GM19328 (cell line): Measurements from ENCODE around the gene HOXA10.

Experiments
- ATAC-seq: cut with Tn5 transposase; IDR thresholded peaks from one replicate; pipeline ENCODE4 v1.9.1; 2021; ENCODE audit warnings: mild to moderate bottlenecking, moderate library complexity; ENCODE audit not compliant: unreplicated experiment

Gene HOXA10

DNA sequence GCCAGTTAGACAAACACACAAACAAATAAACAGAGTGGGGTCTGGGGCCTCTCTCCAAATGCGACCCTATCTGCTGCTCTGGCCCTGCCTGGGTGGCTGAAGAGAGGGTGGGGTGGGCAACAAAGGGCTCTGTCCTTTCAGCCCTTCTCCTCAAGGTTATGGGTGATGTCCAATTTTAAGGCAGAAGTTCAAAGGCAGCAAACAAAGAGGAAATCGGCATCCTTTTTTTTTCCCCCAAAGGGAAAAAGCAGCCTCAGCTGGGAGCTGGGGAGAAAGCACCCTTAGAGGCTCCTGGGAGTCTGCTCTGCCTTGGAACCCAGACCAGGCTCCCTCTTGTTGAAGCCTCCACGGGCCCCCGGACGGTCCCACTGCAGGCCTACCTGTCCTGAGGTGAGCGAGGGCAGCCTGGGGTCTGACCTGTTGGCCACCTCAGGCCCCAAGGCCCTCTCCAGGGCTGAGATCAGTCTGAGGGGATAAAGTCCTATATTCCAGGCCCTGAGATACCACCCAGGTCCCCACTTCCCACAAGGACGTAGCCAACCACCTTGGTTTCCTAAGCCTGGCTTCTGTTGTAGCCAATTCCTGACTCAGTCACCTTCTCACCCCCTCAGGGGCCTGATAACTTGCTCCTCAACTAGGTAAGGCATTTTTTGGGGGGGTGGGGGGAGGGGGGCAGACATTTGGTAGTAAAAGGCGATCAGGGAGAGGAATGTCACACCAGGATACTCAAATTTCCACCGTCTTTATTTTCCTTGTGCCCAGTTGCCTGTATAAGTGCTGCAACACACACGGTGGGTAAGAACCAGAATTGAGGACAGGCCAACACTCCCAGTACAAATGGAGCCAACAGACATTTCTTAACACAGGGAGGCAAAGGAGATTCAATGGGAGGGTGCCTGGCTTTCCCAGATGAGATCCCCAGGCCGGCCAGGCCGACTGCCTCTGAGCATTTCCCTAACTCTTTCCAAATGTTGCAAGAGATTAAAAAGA lies 6.6 kb upstream of the HOXA10 start:
- no peak for ATAC-seq

DNA sequence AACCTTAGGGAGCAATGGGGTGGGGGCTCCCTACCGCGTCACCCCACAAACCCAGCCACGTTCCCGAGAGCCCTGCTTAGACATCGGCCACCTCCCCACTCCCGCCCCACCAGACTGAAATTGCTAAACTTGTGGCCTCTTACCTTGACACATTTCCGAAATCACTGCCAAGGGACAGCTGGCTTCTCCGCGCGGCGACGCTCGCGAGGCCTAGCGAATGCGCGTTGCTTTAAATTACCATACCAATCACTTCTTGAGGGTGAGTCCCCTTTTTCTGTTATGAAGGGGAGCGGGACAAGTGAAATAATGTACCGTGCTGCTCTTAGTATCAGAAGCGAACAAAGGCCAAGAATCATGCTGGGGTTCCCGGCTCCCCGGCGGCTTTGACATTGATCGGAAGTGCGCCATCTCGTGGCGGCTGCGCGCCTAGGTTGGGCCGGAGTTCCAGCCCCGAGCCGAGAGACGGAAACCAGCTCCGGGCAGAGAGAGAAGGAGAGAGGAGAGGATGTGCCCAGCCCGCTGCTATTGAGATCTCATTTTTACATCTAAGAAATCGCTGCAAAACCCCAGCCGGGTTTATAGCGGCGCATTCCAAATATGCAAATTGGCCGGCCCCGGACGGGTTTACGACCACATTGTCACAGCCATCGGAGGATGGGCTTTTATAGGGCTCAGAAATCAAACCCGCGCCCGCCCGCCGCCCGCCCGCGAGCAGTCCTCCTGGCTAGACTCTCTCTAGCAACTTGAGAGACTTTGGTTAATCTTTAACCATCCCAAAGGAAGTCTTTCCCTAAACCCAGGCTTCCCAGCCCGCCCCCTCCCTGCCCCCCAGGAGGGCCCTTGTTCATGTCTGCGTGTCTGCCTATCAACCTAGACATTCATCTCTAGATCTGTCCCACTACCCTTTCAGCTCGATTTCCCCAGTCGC lies 5.6 kb upstream of the HOXA10 start:
- ATAC-seq = no peak

DNA sequence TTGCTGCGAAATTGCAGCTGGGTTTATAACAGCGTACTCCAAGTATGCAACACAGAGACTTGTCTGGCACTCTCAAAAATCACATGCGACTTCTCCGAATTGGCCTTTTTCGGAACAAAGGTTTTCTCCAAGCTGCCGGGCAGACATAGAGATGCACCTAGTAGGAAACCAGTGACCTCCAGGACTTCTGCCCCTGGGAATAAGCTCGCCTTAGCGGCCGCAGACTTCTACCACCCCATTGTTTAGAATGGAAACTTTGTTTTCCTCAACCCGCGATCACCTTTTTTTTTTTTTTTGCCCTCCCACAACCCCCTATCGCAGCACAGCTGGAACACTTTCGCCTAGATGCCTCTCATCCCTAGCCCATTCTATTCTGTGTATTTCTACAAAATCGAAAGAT lies 4.9 kb upstream of the HOXA10 start:
- no peak for ATAC-seq

DNA sequence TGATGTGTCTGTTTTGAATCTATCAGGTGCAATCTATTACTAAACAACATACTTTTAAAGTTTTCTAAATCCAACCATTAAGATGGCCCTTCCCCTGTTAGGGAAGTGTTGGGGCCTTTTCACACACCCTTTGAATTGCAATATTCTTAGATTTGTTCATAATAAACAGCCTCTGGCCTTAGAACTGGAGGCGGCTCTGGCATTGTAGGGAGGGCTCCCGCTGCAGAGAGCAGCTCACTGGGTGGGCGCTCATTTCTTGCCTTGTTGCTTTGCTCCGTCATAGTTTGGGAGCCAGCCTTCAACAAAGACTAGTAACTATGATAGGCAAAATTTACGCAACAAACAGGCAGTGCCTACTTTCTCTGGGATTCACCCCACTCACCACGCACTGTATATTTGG lies 4.2 kb upstream of the HOXA10 start:
- ATAC-seq = no peak

DNA sequence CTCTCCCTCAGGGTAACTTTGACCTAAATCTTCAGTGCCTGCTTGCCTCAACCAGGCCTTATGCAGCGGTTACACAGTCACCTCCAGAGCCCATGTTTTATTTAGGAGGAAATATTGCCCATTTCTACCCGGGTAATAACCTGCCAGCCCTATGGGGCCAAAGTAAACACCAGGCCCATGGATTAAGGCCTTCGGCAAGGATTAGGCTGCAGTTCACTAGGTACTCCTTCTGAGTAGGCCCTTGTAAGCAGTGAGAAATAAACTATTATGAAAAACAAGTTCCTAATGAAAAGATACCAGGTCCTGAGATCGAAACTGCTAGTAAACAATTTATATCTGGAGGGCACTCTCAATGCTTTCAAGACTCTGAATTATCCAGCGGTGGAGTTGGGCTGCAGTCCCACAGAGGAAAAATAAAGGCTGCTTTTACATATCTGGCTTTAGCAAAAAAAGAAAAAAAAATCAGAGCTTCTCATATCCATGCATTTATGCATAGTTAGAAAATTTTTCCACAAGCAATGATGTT lies 3.7 kb upstream of the HOXA10 start:
- ATAC-seq = no peak

DNA sequence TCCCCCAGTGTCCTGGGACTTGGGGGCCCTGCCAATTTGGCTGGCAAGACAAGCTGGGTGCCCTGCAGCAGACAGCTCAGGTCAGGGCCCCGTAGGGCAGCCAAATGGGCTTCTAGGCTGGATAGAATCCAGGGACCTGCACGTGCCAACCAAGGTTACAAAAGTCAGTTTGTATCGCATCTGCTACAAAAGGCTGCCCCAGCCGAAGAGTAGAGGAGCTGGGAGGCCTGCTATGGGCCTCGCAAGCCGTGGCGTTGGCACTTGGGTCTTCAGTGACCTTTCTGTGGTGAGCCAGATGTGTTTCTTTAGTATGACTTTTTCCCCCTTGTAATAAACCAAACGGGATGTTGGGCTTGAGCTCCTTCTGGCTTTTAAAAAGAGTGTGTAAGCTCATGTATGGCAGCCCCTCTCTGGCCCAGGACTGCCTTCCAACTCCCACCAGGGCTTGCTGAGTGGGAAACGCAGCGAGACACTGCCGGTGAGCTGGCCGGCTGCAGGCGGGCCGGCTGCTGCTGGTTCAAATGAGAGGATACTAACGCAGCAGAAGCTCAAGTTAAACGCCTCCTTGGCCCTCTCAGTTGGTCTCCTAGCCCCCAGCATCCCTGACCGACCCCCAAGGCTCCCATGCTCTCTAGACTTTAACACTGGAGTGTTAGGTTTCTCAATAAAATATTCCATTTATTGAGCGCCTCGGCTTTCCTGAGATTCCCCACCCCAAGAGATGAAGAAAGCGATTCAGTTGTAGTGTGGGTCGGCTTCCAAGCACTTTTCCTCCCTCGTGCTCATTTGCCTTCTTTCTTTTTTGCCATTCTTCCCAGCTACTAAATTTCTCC lies 3.1 kb upstream of the HOXA10 start:
- no peak for ATAC-seq

DNA sequence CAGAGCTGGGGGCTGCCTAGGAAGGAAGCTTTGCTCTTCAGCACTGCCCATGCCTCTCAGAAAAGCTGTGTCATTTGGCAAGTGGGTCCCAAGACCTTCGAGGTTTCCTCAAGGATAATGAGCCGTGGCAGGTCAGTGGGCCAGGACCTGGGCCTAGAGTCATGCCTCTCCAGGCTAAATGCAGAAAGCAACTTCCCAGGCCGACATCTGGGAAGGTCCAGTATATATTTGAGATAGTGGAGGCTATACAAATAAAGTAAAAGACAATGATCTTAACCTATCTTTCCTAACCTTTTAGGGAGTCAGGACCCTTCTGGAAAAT lies 2.4 kb upstream of the HOXA10 start:
- no peak for ATAC-seq

DNA sequence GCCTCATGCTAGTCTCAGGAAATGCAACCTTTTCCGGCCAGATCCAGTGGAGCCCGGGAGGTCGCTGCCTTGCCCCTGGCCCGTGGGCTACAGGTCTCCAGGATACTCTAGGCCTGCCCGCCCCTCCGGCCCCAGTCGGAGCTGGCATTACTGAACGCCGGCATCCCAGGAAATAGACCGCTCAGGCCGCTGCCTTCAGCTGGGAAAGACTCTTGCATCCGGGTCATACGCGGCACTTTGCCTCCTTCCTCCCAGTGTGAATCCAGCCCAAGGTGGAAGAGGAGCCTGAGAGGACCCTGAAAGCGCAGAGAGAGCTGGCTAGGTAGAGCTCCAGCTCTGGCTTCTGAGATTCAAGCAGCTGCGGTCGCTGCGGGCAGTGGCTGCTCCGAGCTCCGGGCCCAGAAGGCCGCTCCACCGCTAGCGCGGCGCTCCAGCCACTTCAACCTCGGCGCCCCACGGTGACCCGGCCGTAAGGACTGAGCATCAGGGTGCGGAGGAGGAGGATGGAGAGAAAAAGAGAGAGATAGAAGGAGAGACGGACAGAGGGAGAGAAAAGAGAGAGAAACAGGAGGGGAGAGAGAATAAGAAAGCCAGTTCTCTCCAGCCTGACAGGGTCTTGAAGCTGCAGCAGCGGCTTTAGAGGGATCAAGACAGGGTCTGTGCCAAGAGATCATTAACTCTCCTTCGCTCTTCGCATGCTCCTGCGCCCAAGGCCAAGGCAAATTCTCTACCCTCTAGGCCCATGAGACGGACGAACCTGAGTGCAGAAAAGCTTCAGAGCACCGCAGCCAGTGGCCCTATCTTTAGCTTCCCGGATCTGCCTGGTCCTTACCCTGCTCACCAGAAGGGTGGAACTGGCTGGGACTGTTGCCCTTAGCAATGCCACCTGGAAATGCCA lies 1.8 kb upstream of the HOXA10 start:
- no peak for ATAC-seq

DNA sequence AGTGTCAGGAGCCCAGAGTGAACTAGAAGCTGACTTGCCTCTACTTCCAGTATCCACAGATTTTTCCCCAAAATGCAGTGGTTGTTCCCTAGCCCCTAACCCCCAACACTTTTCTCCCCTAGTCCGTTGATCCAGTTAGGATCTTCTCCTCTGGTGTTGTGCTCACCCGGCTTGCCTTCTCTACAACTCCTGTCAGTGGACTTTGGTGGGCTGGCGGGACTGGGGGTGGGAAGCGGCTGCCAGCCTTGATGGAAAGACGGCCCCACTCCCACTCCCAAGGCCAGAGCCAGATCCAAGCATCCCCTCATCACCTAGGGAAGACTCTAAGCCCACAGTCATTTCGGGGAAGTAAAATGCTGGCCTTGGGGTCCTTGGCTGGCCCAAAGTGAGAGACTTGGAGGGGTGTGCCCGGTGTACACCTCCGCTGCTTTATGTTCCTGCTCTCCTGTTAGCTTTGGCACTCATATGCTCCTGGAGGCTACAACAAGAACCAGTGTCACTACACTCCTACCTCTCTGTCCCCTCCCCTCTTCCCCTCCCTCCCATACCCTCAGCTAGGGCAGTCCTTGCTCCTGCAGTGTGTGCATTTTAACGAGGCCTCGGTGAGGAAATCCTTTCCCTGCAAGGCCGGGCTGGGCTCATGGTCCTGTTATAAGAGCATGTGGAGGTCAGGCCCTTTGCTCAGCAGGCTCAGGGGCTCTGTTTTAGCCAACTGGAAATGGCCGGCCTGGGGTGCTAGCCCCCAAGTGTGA lies 930 bp upstream of the HOXA10 start:
- ATAC-seq = no peak

DNA sequence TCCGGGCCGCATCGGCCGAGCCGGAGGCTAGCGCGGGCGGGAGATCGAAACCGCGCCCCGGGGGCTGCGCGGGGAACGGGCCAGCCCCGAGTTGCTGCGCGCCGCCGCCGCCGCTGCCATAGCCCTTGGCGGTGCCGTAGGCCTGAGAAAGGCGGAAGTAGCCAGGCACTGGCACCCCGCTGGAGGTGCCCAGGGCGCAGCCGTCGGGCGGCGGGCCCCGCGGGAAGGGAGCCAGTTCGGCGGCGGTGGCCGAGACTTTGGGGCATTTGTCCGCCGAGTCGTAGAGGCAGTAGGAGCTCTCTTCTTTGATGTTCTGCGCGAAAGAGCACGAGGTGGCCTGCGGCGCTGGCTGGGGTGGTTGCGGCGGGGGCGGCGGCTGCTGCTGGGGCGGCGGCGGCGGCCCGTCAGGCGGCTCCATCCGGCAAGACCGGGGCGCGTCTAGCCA lies 587 bp downstream of the HOXA10 start:
- ATAC-seq = no peak

DNA sequence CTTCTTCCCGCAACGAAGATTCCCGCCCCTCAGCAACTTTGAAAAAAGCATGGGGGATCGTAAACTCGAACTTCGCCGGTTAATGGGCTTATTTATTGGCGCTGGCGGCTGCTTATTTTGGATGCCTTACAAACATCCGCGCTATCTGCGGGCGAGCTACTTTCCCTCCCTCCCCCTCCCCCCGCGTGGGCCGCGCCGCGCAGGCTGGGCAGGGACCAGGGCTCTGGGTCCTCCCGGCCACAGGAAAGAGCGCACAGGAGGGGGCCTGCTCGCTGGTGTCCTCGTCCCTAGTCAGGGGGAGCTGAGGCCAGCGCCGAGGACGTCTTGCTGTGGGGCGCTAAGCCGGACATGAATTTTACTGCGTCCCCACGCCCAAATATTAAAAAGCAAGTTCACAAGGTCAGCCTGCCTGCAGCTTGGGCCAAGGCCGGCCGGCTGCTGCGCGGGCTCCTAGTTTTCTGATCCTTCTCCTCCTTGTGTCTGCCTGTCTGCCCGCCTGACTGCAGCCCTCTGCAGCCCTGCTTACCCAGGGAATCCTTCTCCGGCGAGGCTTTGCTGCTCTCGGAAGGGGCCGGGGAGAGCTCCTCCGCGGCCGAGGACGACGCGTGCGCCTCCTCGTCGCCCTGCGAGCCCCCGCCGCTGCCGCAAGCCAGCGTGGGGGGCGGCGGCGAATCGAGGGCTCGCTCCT lies 1.2 kb downstream of the HOXA10 start:
- no peak for ATAC-seq

DNA sequence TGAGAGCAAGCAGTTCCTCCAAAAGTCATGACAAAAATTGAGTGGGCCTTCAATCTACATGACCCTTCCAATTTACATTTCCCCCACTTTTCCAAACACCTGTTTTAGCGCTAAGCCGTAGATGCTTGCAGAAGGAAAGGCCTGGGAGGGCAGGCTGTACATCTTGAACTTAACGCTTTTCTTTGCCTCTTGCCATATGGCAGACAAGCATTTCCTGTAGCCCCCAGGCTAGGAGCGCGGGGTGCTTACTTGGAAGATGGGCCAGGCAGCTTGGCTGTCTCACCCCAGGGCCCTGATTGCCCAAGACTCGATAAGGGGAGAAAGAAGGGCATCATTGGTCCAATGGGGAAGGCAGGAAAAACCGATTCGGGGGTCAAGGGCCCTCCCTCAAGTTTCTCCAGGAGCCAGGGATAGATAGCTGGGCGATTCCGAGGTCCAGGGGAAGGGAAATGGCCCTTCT lies 1.8 kb downstream of the HOXA10 start:
- ATAC-seq = no peak

DNA sequence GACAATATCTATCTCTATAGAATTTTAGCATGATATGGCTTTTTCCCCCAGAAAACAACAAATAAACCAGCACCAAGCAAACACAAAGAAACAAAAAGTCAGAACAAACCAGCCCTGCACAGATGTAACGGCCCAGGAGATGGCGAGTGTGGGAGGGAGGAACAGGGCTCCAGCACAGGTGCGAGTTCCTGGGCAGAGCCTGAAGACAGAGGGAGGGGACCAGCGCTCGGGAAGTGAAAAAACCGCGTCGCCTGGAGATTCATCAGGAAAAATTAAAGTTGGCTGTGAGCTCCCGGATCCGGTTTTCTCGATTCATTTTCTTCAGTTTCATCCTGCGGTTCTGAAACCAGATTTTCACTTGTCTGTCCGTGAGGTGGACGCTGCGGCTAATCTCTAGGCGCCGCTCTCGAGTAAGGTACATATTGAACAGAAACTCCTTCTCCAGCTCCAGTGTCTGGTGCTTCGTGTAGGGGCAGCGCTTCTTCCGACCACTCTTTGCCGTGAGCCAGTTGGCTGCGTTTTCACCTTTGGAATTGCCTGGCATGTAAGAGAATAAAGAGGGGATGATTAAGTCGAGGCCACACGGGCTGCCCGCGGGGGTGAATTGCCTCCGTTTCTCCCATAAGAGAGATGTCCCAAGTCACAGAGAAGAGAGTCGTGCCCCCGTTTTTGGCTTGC lies 2.3 kb downstream of the HOXA10 start:
- ATAC-seq = no peak

DNA sequence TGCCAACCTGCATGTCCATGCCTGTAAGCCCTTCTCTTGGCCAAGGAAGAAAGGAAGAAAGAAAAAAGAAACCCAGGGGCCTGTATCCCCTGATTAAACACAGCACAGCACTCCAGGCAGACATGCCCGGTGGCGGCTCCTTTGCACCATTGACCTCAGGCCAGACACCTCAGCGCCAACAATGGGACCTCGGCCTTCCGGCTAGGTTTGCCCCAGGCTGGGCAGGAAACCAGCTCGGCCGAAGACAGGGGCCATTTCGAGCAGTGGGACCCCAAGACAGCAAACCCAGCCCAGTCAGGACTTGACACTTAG lies 2.8 kb downstream of the HOXA10 start:
- no peak for ATAC-seq

DNA sequence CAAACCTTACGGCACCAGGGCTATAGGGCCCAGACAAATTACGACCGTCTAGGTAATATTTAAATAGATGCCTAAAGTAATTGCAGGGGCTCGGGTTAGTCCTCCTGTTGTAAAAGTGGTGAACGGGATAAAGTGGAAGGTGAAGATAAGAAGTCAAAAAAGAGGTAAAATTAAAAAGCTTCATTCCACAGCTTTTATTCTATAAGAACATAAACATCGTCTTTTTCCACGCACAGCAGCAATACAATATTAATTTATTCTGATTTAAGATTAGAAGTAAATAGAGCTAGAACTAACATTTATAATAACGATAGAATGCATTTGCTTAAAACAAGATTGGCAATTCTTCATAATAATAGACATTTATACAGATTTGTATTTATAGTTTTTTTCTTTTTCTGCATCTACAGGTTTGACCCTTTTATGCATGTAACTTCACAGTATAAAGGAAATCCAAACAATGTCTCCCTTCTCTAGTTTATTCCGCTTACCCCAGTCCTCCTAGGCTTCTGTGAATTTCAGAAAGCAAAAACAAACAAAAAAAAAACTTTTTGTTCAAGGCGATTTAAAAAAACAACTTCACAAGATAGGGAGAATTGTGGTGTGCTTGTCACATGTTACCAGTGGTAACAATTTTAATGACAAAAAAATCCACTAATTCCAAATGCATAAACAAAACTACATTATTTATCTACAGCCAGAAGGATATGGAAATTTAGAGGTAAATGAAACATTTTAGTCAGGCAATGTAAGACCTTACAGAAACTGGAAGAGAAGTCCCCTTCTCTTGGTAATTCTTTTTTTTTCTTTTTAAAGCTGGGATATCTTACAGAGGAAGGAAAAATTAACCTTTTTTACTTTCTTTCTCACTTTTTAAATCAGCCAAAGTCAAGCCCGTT lies 3.4 kb downstream of the HOXA10 start:
- no peak for ATAC-seq

DNA sequence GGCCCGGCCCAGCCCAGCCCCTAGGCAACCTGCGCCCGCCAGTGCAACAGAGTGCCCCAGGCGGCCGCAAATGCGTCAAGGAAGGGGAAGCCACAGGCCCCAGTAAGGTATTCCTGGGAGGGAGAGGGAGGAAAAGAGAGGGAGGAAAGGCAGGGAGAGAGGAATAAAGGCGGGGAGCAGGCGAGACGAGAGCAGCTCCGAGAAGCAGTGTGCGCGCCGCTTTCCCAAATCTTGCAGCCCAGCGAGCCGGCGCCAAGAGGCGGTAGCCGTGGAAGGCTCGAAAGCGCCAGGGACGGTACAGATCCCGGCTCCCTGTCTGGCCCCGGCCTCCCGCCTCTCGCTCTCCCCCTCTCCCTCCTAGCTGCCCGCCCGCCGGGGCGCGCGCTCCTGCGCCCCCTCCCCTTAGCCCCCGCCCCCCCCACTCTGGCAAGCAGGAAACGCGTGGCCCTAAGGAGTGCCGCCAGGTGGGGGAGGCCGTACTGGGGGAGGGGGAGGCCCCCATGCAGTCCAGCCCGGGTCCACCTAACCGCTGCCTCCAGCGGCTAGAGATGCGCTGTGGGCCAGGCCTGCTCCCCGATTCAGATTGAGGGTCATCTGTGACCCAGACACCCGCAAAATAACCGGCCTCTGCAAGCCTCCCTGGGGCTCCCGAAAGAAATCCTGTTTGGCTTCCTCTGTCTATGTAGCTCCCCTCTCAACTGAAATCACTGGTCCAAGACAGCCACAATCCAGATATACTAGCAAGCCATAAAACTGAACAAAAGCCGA lies 4.3 kb downstream of the HOXA10 start:
- ATAC-seq = no peak
